Natural killer cell (primary cell): ENCODE results near the gene TNXB. TPM values are rescaled to one million over a fixed set of nuclear protein-coding genes. Genes with fewer than 3 reads are reported as not detected.
A peak's percentile ranks its signal among the peaks of the same experiment; 100 is the strongest.

Experiments
- ATAC-seq, 3 donors: fragments of 150-1000 bp in 2 of 3; fragments of 200-7000 bp in 1 of 3; cut with Tn5 transposase; 1 replicate in 1 of 3; 2 replicates in 2 of 3; pipeline ENCODE4 v1.10.0; 2021; ENCODE audit warnings: mild to moderate bottlenecking in 2 of 3, moderate library complexity in 2 of 3
- DNase-seq, 2 donors: peaks; one replicate each; pipeline versions ENCODE4 v3.0.0 to v3.0.0-alpha.2; 2013 to 2021; ENCODE audit warnings: mixed read lengths in 1 of 2
- H3K27ac ChIP-seq: one replicate; pipeline ENCODE4 v1.5.1; 2013; ENCODE audit warnings: mild to moderate bottlenecking, low read length
- H3K27me3 ChIP-seq: one replicate; pipeline ENCODE4 v1.6.1; 2013; ENCODE audit warnings: low read length; ENCODE audit not compliant: control insufficient read depth, insufficient read depth
- H3K36me3 ChIP-seq: one replicate; pipeline ENCODE4 v1.6.1; 2013; ENCODE audit warnings: low read length; ENCODE audit not compliant: control insufficient read depth, insufficient read depth
- H3K4me1 ChIP-seq: one replicate; pipeline ENCODE4 v1.6.1; 2013; ENCODE audit warnings: low read length; ENCODE audit not compliant: control insufficient read depth, insufficient read depth
- H3K4me3 ChIP-seq: one replicate; pipeline ENCODE4 v1.5.1; 2013; ENCODE audit warnings: low read length
- H3K9me3 ChIP-seq: one replicate; pipeline ENCODE4 v1.6.1; 2013; ENCODE audit warnings: low read length; ENCODE audit not compliant: control insufficient read depth, insufficient read depth
- H3K27ac Mint-ChIP-seq, 2 donors: one replicate each; pipeline ENCODE4 v1.8.0; 2022; ENCODE audit warnings: mild to moderate bottlenecking in 2 of 2, mixed read lengths in 2 of 2, moderate library complexity in 1 of 2
- H3K27me3 Mint-ChIP-seq, 2 donors: one replicate each; pipeline ENCODE4 v1.8.0; 2022; ENCODE audit warnings: low read depth in 2 of 2, mixed read lengths in 2 of 2
- H3K36me3 Mint-ChIP-seq: one replicate; pipeline ENCODE4 v1.8.0; 2022; ENCODE audit warnings: mixed read lengths
- H3K4me1 Mint-ChIP-seq, 2 donors: one replicate each; pipeline ENCODE4 v1.8.0; 2022; ENCODE audit warnings: mixed read lengths in 2 of 2
- H3K4me3 Mint-ChIP-seq: one replicate; pipeline ENCODE4 v1.8.0; 2022; ENCODE audit warnings: mild to moderate bottlenecking, moderate library complexity, mixed read lengths
- H3K9me3 Mint-ChIP-seq, 2 donors: one replicate each; pipeline ENCODE4 v1.8.0; 2022; ENCODE audit warnings: mixed read lengths in 2 of 2
- WGBS: methylation state at CpG from one replicate; pipeline ENCODE4 v1.1.7; 2013; ENCODE audit warnings: missing lambda C conversion rate; ENCODE audit not compliant: insufficient coverage; 5-methylcytosine and 5-hydroxymethylcytosine counted together
- intact Hi-C: fragments of 100-400 bp; cut with micrococcal nuclease; formaldehyde crosslinking; loops from one replicate; pipeline ENCODE4 v1.14.2; 2022
- total RNA-seq, 4 donors: library from RNA; stranded (reverse); fragments of 120-200 nt in 1 of 4; gene quantifications; one replicate each; pipeline versions ENCODE4 v1.2.3 to v1.2.4, GENCODE V29; 2013 to 2022
- TF ChIP-seq, protein P1 (sequence below): fragments of 200-600 bp; IDR thresholded peaks from one replicate; pipeline ENCODE4 v1.8.0; 2022; ENCODE audit warnings: antibody characterized with exemption

The TNXB gene
- total RNA-seq, 3 donors from 2014 or later (not counting 1 experiment from before 2014, with no cell fraction given) = 11.7 to 15.2 (median 13.5) TPM

DNA sequence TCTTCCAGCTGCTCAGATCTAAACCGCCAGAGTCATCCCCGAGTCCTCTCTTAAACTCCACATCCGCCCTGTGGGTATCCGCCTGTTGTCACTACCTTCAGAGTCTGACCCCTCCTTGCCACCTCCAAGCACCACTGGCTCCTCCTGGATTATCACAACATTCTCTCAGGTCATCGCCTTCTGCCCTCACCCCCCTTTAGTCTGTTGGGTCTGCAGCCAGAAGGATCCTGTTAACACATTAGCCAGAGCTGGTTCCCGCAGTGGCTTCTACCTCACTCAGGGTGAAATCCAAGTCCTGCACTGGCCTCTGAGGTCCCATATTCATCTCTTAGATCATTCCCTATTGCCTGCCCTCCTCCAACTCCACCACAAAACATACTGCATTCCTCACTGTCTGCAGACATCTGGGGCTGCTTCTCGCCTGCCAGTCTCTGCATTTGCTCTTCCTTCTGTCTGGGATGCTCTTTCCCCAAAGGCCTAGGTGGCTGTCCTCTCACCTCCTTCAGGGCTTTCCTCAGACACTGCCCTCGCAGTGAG is 34.1 kb downstream of the TNXB start:
- no peaks in the 10 kb centered on the region for H3K9me3 Mint-ChIP-seq
- TF ChIP-seq, protein P1, sequence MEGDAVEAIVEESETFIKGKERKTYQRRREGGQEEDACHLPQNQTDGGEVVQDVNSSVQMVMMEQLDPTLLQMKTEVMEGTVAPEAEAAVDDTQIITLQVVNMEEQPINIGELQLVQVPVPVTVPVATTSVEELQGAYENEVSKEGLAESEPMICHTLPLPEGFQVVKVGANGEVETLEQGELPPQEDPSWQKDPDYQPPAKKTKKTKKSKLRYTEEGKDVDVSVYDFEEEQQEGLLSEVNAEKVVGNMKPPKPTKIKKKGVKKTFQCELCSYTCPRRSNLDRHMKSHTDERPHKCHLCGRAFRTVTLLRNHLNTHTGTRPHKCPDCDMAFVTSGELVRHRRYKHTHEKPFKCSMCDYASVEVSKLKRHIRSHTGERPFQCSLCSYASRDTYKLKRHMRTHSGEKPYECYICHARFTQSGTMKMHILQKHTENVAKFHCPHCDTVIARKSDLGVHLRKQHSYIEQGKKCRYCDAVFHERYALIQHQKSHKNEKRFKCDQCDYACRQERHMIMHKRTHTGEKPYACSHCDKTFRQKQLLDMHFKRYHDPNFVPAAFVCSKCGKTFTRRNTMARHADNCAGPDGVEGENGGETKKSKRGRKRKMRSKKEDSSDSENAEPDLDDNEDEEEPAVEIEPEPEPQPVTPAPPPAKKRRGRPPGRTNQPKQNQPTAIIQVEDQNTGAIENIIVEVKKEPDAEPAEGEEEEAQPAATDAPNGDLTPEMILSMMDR = no peak
- peak overlapping the region in 1 of 2 donors; percentile 37 for H3K27ac Mint-ChIP-seq
- no peak for DNase-seq
- no peaks in the 10 kb centered on the region for H3K27me3 ChIP-seq
- intact Hi-C loops = no loop called here
- 90% methylated on average over 8 of the region's 8 CpGs for WGBS
- no peaks in the 10 kb centered on the region for H3K4me1 Mint-ChIP-seq
- H3K9me3 ChIP-seq = no peaks in the 10 kb centered on the region
- no peaks in the 10 kb centered on the region for H3K36me3 Mint-ChIP-seq
- no peak overlapping the region for H3K4me3 Mint-ChIP-seq
- ATAC-seq = no peak
- H3K27ac ChIP-seq = no peak overlapping the region
- H3K4me1 ChIP-seq = no peaks in the 10 kb centered on the region
- no peaks in the 10 kb centered on the region for H3K36me3 ChIP-seq
- H3K4me3 ChIP-seq = no peak overlapping the region
- peaks cover 0 to 9% of the 10 kb centered on the region in 2 donors for H3K27me3 Mint-ChIP-seq

DNA sequence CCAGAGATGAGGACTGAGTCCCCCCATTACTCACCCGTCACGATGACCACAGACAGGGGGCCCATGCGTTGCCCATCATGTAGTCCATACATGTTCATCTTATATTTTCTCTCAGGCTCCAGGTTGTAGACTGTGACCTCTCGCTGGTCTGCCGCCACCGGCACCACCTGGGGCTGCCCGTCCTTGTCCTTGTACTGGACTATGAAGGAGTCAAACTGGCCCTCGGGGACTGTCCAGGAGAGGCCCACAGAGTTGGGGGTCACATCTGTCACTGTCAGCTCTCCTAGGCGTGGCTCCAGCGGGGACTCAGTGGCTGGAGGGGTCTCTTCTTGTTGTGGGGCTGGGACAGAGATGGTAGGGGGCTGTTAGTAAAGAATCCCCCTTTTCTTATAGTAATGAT is 35.5 kb downstream of the TNXB start:
- Histone ChIP-seq H3K27ac (no peak overlapping the region), H3K36me3 (no peaks in the 10 kb centered on the region), H3K4me1 (no peaks in the 10 kb centered on the region), H3K27me3 (no peaks in the 10 kb centered on the region), H3K9me3 (no peaks in the 10 kb centered on the region), H3K4me3 (no peak overlapping the region)
- Mint-ChIP-seq H3K9me3 (no peaks in the 10 kb centered on the region), H3K4me1 (no peaks in the 10 kb centered on the region), H3K27ac (no peak overlapping the region), H3K27me3 (peaks cover 0 to 11% of the 10 kb centered on the region in 2 donors), H3K4me3 (no peak overlapping the region), H3K36me3 (no peaks in the 10 kb centered on the region)
- 84% methylated on average over 10 of the region's 10 CpGs for WGBS
- intact Hi-C loops = no loop called here
- TF ChIP-seq, protein P1 = no peak
- ATAC-seq = no peak
- DNase-seq = no peak

DNA sequence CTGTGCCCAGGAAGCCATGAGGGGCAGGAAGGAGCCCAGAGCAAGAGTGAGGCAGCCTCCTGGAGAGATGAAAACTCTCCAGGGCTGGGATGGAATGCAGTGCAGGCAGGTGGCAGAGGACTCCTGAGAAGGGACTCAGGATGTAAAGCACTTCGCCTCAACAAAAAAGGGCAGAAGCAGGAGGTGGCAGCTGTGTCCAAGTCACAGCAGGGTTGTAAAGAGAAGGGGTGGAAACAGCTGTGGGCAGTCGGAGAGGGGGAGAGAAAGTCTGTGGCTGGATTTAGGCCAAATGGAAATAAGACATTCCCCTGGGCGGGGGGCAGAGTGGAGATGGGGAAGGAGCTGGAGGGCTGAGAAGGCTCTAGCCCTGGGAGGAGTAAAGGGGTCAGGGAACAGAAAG is 36.0 kb downstream of the TNXB start:
- Histone ChIP-seq H3K27me3 (no peaks in the 10 kb centered on the region), H3K4me1 (no peaks in the 10 kb centered on the region), H3K4me3 (no peak overlapping the region), H3K27ac (no peak overlapping the region), H3K36me3 (no peaks in the 10 kb centered on the region), H3K9me3 (no peaks in the 10 kb centered on the region)
- Mint-ChIP-seq H3K27ac (no peak overlapping the region), H3K9me3 (no peaks in the 10 kb centered on the region), H3K36me3 (no peaks in the 10 kb centered on the region), H3K27me3 (peaks cover 0 to 11% of the 10 kb centered on the region in 2 donors), H3K4me1 (no peaks in the 10 kb centered on the region), H3K4me3 (no peak overlapping the region)
- intact Hi-C loops = no loop called here
- WGBS = 77% methylated on average over 3 of the region's 3 CpGs
- ATAC-seq (no peak), DNase-seq (no peak)
- TF ChIP-seq, protein P1 = no peak
